GM12873 (cell line): Measurements from ENCODE around the gene MAP4K4.

Experiments used
- CTCF ChIP-seq: IDR thresholded peaks from 2 replicates; pipeline ENCODE4 v1.5.1; 2012; ENCODE audit warnings: low read depth, mild to moderate bottlenecking, moderate library complexity, low read length, control low read depth; ENCODE audit not compliant: insufficient read depth; ENCODE audit errors: missing control alignments

Gene MAP4K4

GRCh38 chr2:101817481-101817880 is 120.0 kb downstream of the MAP4K4 start:
- no peak for TF ChIP-seq CTCF

- no peak for TF ChIP-seq CTCF
These were observed 121.3 kb downstream of the MAP4K4 start for GRCh38 chr2:101818531-101819451.

DNA sequence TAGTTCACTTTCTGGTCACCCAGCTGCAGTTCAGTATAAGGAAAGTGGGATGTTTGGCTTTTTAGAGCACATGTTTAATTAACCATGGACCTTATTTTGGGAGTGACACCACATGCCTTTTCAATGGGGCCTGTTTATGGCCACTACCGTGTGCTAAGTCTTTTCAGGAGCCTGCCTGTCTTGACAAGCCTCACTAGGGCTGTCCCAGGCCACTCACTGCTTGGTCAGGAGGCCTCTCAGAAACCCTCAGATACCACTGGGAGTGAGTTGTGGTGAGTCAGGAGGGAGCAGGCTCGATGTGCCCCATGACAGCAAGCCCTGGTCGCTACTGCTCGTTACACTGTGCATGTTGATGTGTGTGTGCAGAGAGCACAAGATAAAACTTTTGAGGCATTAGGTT is 123.0 kb downstream of the MAP4K4 start:
- no peak for TF ChIP-seq CTCF

- TF ChIP-seq CTCF = no peak
These were observed 123.7 kb downstream of the MAP4K4 start for GRCh38 chr2:101821059-101821805.

DNA sequence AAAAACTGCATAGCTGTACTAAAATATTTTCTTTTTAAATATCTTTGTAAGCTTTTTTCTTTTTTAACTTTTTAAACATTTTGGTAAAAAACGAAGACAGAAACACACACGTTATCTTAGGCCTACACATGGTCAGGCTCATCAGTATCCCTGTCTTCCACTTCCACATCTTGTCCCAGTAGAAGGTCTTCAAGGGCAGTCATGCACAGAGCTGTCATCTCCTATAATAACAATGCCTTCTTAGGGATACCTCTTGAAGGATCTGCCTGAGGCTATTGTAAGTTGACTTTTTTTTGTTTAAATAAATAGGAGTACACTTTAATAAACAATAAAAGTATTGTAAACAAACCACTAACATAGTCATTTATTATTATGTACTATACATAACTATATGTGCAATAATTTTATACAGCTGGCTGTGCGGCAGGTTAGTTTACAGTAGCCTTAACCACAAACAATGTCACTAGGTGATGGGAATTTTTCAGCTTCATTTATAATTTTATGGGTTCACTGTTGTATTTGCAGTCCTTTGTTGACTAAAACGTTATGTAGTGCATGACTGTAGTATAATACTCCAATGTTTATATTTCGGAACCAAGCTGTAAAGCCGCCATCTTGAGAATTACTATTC is 124.4 kb downstream of the MAP4K4 start:
- TF ChIP-seq CTCF = no peak

DNA sequence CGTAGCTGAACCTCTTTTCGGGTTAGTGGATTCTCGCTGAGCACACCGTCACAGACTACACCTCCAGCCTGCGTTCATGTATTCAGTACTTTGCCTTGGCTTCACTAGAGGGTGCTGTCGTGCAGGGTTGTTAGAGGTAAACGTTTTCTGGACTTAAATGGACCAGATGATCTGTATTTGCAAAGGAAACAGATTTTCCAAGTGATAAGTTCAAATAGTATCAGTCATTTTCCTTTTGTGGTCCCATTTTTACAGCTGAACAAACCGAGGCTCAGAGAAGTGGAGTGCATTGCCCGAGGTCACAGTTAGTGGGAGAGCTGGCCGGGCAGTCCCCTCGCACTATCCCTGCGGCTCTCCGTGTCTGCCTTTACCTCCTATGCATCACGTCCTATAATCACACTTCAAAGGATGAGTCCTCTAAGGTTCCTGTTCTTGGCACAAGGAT is 125.9 kb downstream of the MAP4K4 start:
- peak; percentile 79 for TF ChIP-seq CTCF

DNA sequence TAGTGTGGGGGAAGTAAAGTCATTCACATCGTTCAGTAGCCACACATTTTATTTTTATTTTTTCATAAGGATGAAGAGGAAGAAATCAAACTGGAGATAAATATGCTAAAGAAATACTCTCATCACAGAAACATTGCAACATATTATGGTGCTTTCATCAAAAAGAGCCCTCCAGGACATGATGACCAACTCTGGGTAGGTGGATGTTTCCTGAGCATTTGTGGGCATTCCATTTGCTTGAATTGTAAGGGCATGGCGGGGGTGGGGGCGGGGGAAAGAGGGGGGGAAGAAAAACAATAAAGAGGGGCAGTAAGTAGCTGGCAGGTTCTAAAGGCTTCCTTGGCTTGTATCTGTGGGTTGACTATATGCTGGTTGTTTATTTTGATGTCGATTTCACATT is 126.4 kb downstream of the MAP4K4 start:
- TF ChIP-seq CTCF = no peak
